22Rv1 (cell line): ENCODE data around the gene SPSB3.
A peak's percentile ranks its signal among the peaks of the same experiment; 100 is the strongest.

Source experiments
- H3K27ac ChIP-seq: fragments of 450-650 bp; 2 replicates; pipeline ENCODE4 v1.5.1; 2017
- ZFX ChIP-seq: fragments of 450-650 bp; IDR thresholded peaks from 2 replicates; pipeline ENCODE4 v1.6.1; 2017; ENCODE audit warnings: antibody characterized with exemption, borderline replicate concordance
- TF ChIP-seq, protein P1 (sequence below): fragments of 450-650 bp; IDR thresholded peaks from 2 replicates; pipeline ENCODE4 v1.5.1; 2017; ENCODE audit warnings: mild to moderate bottlenecking

The SPSB3 gene

DNA sequence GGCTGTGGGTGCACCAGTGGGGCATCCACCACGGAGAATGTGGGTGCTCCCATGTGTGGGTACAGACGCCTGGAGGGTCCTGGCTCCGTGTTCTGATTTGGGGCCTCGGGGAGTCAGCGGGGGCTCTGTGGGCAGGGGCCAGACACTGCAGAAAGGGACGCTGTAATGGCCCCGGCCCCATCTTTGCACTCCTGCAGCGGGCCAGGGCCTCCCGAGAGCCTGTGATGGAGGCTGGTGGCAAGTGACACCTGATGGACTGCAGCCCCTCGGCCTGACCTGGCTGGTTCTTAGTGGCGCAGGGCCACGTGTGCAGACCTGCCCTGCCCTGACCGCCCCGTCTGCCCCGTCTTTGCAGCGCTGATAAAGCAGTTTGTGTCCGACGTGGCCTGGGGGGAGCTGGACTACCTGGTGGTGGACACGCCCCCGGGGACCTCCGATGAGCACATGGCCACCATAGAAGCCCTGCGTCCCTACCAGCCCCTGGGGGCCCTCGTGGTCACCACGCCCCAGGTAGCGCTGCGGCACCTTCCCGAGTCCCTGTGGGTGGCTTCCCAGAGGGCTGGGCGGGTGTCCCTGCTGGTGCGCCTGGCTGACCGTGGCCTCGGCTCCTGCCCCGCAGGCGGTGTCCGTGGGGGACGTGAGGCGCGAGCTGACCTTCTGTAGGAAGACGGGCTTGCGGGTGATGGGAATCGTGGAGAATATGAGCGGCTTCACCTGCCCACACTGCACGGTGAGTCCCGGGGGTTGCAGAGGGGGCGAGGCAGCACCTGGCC is 5.1 kb upstream of the SPSB3 start:
- TF ChIP-seq, protein P1, sequence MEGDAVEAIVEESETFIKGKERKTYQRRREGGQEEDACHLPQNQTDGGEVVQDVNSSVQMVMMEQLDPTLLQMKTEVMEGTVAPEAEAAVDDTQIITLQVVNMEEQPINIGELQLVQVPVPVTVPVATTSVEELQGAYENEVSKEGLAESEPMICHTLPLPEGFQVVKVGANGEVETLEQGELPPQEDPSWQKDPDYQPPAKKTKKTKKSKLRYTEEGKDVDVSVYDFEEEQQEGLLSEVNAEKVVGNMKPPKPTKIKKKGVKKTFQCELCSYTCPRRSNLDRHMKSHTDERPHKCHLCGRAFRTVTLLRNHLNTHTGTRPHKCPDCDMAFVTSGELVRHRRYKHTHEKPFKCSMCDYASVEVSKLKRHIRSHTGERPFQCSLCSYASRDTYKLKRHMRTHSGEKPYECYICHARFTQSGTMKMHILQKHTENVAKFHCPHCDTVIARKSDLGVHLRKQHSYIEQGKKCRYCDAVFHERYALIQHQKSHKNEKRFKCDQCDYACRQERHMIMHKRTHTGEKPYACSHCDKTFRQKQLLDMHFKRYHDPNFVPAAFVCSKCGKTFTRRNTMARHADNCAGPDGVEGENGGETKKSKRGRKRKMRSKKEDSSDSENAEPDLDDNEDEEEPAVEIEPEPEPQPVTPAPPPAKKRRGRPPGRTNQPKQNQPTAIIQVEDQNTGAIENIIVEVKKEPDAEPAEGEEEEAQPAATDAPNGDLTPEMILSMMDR = no peak
- no peak for TF ChIP-seq ZFX
- no peak overlapping the region for H3K27ac ChIP-seq

DNA sequence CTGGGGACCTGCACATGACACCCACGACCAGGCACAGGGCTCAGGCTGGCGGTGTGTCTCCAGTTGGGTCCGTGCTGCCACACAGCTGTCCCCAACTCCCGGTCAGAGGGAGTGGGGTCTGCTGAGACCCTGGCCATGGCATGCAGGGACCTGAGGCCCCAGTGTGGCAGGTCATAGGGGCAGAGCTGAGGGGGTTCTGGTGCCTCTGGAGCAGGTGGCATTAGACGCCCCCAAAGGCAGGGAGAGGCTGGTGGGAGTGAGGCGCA is 4.6 kb upstream of the SPSB3 start:
- TF ChIP-seq, protein P1 = no peak
- no peak for TF ChIP-seq ZFX
- H3K27ac ChIP-seq = no peak overlapping the region

DNA sequence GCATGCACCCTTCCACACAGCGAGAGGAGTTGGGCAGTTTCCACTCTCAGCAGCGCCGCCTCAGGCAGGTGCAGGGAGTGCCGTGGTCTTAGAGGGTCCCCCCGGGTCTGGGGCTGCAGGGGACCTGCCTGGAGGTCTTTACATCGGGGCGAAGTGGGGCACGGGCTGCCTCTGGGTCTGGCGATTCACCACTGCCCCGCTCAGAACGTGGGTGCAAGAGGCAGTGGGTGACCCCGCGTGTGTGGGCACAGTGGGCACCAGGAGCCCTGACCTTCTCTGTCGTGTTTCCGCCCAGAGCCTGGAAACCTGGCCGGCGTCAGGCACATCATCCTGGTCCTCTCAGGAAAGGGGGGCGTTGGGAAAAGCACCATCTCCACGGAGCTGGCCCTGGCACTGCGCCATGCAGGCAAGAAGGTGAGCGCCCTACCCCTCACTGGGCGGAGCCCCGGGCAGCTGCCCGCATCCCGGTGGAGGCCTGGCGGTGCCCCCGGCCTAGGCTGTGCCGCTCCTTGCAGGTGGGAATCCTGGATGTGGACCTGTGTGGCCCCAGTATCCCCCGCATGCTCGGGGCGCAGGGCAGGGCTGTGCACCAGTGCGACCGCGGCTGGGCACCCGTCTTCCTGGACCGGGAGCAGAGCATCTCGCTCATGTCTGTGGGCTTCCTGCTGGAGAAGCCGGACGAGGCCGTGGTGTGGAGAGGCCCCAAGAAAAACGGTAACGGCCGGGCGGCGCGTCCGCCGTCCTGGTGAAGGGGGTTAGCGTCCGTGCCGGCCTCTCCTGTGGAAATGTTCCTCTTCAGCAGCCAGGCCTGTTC is 4.1 kb upstream of the SPSB3 start:
- TF ChIP-seq, protein P1 = 0 out of 2 replicates have a peak, but pooled peaks have one; percentile 9
- no peak for TF ChIP-seq ZFX
- H3K27ac ChIP-seq = no peak overlapping the region

DNA sequence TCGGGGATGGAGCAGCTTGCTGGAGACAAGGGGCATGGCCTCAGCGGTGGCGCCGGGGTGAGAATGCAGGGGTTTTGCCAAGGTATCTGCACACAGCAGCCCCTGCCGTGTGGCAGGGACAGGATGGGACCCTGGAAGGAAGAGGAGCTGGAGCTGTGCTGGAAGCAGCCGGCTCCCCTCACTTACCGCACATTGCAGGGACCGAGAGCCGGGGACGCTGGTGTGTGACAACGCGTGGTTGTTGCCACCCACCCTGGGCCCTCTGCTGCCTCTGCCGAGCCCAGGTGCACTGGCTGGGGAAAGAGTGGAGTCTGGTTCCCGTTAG is 3.4 kb upstream of the SPSB3 start:
- no peak for TF ChIP-seq ZFX
- TF ChIP-seq, protein P1 = no peak
- no peak overlapping the region for H3K27ac ChIP-seq

DNA sequence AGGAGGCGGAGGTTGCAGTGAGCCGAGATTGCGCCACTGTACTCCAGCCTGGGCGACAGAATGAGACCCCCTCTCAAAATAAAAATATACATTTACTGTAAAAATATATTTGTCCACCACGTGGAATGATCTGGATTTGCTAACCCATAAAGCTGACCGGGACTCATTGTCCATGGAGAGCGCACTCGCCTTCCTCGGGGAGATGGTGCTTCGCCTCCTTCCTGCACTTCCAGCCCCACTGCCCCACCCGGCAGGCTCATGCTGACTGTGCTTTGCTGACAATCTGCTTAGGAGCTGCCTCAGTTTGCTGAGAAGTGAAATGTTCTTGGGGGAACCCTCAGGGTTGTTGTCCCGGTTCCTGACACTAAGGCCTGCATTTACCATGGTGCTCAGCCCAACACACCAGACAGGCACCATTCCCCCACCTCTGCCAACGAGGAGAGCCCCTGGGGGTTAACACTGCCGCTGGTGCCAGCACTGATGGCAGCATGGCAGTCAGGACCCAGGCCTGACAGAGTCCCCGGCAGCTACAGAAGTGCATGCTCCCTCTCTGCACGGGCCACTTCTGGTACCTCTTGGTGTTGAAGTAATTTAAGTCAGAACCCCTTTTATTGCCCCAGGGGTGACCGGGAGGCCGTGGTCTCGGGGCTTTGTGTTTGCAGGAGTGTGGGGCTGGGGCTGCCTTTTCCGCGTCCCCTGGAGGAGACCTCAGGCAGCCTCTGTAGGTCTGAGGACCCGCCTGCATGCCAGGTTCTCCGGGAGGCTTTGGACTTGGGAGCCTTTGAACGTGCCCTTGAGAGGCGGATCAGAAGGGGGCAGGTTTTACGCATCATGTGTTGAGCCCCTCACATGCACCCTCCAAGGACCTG is 2.8 kb upstream of the SPSB3 start:
- TF ChIP-seq, protein P1 = no peak
- no peak for TF ChIP-seq ZFX
- H3K27ac ChIP-seq = no peak overlapping the region

DNA sequence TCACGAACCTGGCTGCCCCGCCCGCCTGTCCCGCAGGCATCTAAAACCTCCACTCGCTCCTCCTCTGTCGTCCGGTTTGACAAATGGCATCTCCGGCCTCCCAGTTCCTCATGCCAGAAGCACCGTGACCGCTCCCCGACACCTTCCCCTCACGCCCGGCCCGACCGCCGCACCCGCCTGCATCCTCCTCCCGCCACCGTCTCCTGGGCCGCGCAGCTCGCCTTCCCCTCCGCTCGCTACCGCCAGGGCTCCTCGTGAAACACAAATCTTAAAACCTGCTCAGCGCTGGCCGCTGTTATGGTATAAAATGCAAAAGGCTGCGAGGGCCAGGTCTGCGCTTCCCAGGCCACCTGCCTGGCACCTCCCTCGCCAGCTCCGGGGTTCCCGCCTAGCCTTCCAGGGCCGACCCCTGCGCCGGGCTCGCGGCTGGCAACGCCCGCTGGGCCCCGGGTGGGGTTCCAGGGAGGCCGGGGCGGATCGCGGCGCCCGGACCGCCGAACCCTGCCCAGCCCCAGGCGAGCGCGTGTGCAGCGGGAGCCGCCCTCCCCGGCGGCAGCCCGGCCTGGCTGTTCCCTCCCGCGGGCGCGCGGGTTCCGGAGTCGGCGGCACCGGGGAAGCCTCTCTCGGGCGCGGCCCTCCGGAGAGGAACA is 488 bp downstream of the SPSB3 start:
- peak overlapping the region; percentile 93 for H3K27ac ChIP-seq
- TF ChIP-seq ZFX = no peak
- TF ChIP-seq, protein P1 = no peak
